DMS153 treated with DMSO at 0.1 percent for 48 hours (cell line): ENCODE data around the gene CORO6.
A peak's percentile ranks its signal among the peaks of the same experiment; 100 is the strongest.

Experiments
- DNase-seq: peaks from one replicate; lab custom pipeline; 2025; ENCODE audit not compliant: unreplicated experiment; lab: John Stamatoyannopoulos, UW

The CORO6 gene

GRCh38 chr17:29567304-29567553 is 55.5 kb downstream of the CORO6 start:
- no peak for DNase-seq

- peak; percentile 77 for DNase-seq
Observed at GRCh38 chr17:29566473-29567303, 56.0 kb downstream of the CORO6 start, which contains the start of gene ABHD15. Gene ABHD15 (minus strand): TSS chr17:29567037. CDS start chr17:29566966, 71 bp downstream.

DNA sequence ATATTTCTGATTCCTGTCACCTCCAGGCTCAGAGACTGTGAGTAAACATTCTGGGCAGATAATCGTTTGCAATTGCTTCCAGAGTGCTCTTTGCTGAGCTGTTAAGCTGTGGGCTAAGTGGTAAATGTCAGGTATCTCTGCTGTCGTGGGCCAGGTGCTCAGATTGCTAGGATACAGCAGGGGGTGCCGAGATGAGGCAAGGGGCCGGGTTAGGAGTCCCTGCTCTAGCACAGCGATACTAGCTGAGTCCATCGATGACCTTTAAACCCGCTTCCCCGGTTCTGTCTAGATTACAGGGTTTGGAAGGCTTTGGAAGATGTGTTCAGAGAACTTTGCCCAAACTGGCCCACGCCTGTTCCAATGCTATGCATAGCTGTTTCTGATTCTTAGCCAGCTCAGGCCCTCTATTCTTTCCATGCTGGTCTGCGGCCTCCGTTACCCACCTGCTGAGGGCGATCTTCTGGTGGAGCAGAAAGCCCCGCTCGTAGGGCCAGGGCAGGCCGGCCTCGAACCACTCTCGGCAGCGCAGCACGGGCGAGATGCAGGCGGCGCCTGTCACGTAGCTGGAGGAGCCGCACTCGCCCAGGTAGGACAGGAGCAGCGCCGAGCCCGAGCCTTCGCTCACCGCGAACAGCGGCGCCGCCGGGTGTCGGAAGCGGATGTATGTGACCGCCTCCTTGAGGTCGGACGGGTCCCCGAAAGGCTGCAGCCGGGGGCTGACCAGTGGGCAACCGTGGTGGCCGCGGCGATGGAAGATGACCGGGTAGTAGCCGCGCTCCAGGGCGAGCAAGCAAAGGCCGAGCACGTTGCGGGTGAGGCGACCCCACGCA is 56.9 kb downstream of the CORO6 start:
- peak; percentile 46 for DNase-seq
